K562 (cell line): Measurements from ENCODE around the gene TAF12. TPM values are rescaled to one million over a fixed set of nuclear protein-coding genes. Genes with fewer than 3 reads are reported as not detected.
A peak's percentile ranks its signal among the peaks of the same experiment; 100 is the strongest.

Source experiments
- GATA2 ChIP-seq: sonication (generic); formaldehyde crosslinking; IDR thresholded peaks from 2 replicates; pipeline ENCODE4 v1.4.0; 2020; ENCODE audit warnings: mild to moderate bottlenecking, missing genetic modification reagents
- MYNN ChIP-seq, 2 experiments: sonication (generic); formaldehyde crosslinking in 1 of 2; IDR thresholded peaks; 2 replicates each; pipeline versions ENCODE4 v1.5.0 to v1.6.1; 2016 to 2020; ENCODE audit warnings: antibody characterized with exemption in 1 of 2, missing genetic modification reagents in 1 of 2
- NCOR1 ChIP-seq: fragments of 450-650 bp; IDR thresholded peaks from 2 replicates; pipeline ENCODE4 v1.6.1; 2016; ENCODE audit warnings: mild to moderate bottlenecking, moderate library complexity
- RB1 ChIP-seq: fragments of 450-650 bp; IDR thresholded peaks from 2 replicates; pipeline ENCODE4 v1.6.1; 2017; ENCODE audit warnings: low read depth, mild to moderate bottlenecking
- SAFB ChIP-seq: fragments of 200-400 bp; formaldehyde crosslinking; IDR thresholded peaks from 2 replicates; pipeline ENCODE4 v1.6.1; 2017; ENCODE audit warnings: low read depth, low read length, borderline replicate concordance
- SREBF2 ChIP-seq: sonication (generic); formaldehyde crosslinking; IDR thresholded peaks from 2 replicates; pipeline ENCODE4 v1.4.0; 2020; ENCODE audit warnings: mild to moderate bottlenecking, missing genetic modification reagents
- STAT5B ChIP-seq: fragments of 250-450 bp; sonication (Bioruptor Pico); IDR thresholded peaks from 2 replicates; pipeline ENCODE4 v1.8.0; 2021; ENCODE audit warnings: mild to moderate bottlenecking, inconsistent platforms
- TAL1 ChIP-seq: fragments of 450-650 bp; IDR thresholded peaks from 2 replicates; pipeline ENCODE4 v1.6.1; 2016; ENCODE audit warnings: mild to moderate bottlenecking
- YBX1 ChIP-seq: fragments of 450-650 bp; IDR thresholded peaks from 2 replicates; pipeline ENCODE4 v1.7.1; 2016; ENCODE audit warnings: mild to moderate bottlenecking
- ZBTB7A ChIP-seq: IDR thresholded peaks from 2 replicates; pipeline ENCODE4 v1.6.1; 2011; ENCODE audit warnings: low read depth, mild to moderate bottlenecking, low read length, moderate library complexity, borderline replicate concordance; ENCODE audit not compliant: control insufficient read depth
- ZFP30 ChIP-seq: fragments of 250-450 bp; sonication (Bioruptor Pico); IDR thresholded peaks from 2 replicates; pipeline ENCODE4 v1.8.0; 2022; ENCODE audit warnings: moderate library complexity, mild to moderate bottlenecking, inconsistent platforms, borderline replicate concordance
- ZKSCAN8 ChIP-seq: fragments of 200-800 bp; sonication (Bioruptor generic); IDR thresholded peaks from 2 replicates; pipeline ENCODE4 v1.6.1; 2016; ENCODE audit warnings: missing genetic modification characterization, missing compliant biosample characterization
- ZNF12 ChIP-seq: sonication (generic); formaldehyde crosslinking; IDR thresholded peaks from 2 replicates; pipeline ENCODE4 v1.4.0; 2020; ENCODE audit warnings: mild to moderate bottlenecking, missing genetic modification reagents
- ZNF174 ChIP-seq: fragments of 250-450 bp; sonication (Bioruptor Pico); IDR thresholded peaks from 2 replicates; pipeline ENCODE4 v1.4.0; 2020; ENCODE audit warnings: mild to moderate bottlenecking
- ZNF445 ChIP-seq: fragments of 250-450 bp; sonication (Bioruptor Pico); IDR thresholded peaks from 2 replicates; pipeline ENCODE4 v1.4.0; 2020; ENCODE audit warnings: low read depth, mild to moderate bottlenecking, moderate library complexity
- ZSCAN32 ChIP-seq: fragments of 450-650 bp; formaldehyde crosslinking; IDR thresholded peaks from 2 replicates; pipeline ENCODE4 v1.4.0; 2020; ENCODE audit warnings: mild to moderate bottlenecking, moderate library complexity
- polyA plus RNA-seq, 8 experiments: library from polyadenylated mRNA; depleted of rRNA in 4 of 8; stranded (reverse) in 5 of 8; unstranded in 3 of 8; fragments of >200 nt; fragmentation: Nextera tagmentation in 2 of 8; fragmentation: Illumina TruSeq in 1 of 8; extraction: Ambion mirVana in 2 of 8; extraction: Trizol in 1 of 8; gene quantifications; 2 replicates each; pipeline versions ENCODE4 v1.2.1 to v1.2.3, GENCODE V29; 2011 to 2014; ENCODE audit warnings: inconsistent platforms in 1 of 8, missing spikeins in 1 of 8
- total RNA-seq, 7 experiments: library from RNA; depleted of rRNA in 6 of 7; stranded (reverse); fragments of >200 nt in 6 of 7; fragmentation: Illumina TruSeq in 2 of 7; extraction: Trizol in 2 of 7; gene quantifications; 2 replicates each; pipeline versions ENCODE4 v1.2.1 to v1.2.3, GENCODE V29; 2011 to 2021; ENCODE audit warnings: low replicate concordance in 1 of 7
- TF ChIP-seq, protein P1 (sequence below): fragments of 250-450 bp; sonication (Bioruptor Pico); IDR thresholded peaks from 2 replicates; pipeline ENCODE4 v1.5.0; 2021; ENCODE audit warnings: mild to moderate bottlenecking, borderline replicate concordance
- TF ChIP-seq, protein P2 (sequence below), 2 experiments: fragments of 200-800 bp in 1 of 2; sonication (Bioruptor generic) in 1 of 2; sonication (generic) in 1 of 2; formaldehyde crosslinking in 1 of 2; IDR thresholded peaks in 1 of 2; conservative IDR thresholded peaks in 1 of 2; 2 replicates each; pipeline versions ENCODE4 v1.5.0 to v1.6.1; 2016 to 2020; ENCODE audit warnings: missing compliant biosample characterization in 1 of 2, missing genetic modification characterization in 1 of 2, missing genetic modification reagents in 1 of 2
- TF ChIP-seq, protein P3 (sequence below): sonication (generic); IDR thresholded peaks from 2 replicates; pipeline ENCODE4 v1.6.1; 2016
- TF ChIP-seq, protein P4 (sequence below): fragments of 200-800 bp; sonication (Bioruptor generic); IDR thresholded peaks from 2 replicates; pipeline ENCODE4 v1.6.1; 2017; ENCODE audit warnings: missing genetic modification characterization, missing compliant biosample characterization

The TAF12 gene
- total and polyA plus RNA-seq, 9 of the 15 experiments (the other 6 are each of a cell fraction or from before 2014, with no cell fraction given) = 31.6 to 89.0 (median 50.5) TPM

DNA sequence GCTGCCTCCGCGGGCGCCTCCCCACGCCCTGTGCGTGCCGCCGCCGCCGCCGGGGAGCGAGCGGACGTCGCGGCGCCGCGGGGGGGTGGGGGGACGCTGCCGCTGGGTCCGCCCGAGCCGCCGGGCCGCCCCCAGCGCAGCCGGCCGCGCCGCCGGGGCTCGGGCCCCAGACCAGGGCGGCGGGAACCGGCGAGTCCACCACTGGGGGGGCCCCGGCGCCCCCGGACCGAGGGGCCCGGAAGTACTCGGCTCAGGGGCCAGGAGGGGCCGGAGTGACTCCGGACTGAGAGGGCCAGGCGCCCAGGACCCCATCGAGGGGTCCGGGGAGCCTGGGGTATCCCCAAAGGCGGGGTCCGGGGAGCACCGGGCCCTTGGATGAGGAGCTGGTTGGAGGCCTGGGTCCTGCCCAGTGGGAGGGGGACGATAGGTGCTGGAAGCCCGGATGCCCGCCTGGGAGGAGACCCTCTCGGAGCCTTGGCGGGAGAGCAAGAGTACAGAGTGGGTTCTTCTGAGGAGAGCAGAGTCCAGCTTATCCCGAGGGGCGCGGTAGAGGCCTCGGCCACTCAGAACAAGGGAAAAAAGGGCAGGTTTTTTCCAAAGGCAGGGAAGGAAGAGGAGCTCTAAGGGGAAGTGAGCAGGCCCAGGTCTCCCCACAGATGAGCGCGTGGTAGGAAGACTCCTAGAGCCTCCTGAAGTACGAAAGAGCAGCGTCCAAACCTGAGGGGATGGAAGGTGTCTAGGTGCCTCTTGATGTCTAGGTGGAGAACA lies 26.3 kb upstream of the TAF12 start (continued):
- TF ChIP-seq GATA2 (CRISPR knock-in tag) (no peak), ZNF12 (peak; percentile 27; the same call in 1 of the 2 replicates), TAL1 (no peak), ZNF174 (CRISPR knock-in tag) (no peak), YBX1 (no peak), ZNF445 (CRISPR knock-in tag) (no peak), SAFB (no peak), RB1 (peak; percentile 85; the same call in 1 of the 2 replicates), ZKSCAN8 (CRISPR knock-in tag) (no peak), ZBTB7A (peak; percentile 83; the same call in 1 of the 2 replicates), NCOR1 (no peak), MYNN (IDR thresholded peaks at IDR 0.05) (no peak), MYNN (CRISPR knock-in tag; IDR thresholded peaks at IDR 0.05) (no peak), ZFP30 (CRISPR knock-in tag) (no peak), STAT5B (CRISPR knock-in tag) (no peak), SREBF2 (CRISPR knock-in tag) (no peak), ZSCAN32 (CRISPR knock-in tag) (no peak)
- TF ChIP-seq, protein P1, sequence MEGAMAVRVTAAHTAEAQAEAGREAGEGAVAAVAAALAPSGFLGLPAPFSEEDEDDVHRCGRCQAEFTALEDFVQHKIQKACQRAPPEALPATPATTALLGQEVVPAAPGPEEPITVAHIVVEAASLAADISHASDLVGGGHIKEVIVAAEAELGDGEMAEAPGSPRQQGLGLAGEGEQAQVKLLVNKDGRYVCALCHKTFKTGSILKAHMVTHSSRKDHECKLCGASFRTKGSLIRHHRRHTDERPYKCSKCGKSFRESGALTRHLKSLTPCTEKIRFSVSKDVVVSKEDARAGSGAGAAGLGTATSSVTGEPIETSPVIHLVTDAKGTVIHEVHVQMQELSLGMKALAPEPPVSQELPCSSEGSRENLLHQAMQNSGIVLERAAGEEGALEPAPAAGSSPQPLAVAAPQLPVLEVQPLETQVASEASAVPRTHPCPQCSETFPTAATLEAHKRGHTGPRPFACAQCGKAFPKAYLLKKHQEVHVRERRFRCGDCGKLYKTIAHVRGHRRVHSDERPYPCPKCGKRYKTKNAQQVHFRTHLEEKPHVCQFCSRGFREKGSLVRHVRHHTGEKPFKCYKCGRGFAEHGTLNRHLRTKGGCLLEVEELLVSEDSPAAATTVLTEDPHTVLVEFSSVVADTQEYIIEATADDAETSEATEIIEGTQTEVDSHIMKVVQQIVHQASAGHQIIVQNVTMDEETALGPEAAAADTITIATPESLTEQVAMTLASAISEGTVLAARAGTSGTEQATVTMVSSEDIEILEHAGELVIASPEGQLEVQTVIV = no peak
- TF ChIP-seq, protein P2, sequence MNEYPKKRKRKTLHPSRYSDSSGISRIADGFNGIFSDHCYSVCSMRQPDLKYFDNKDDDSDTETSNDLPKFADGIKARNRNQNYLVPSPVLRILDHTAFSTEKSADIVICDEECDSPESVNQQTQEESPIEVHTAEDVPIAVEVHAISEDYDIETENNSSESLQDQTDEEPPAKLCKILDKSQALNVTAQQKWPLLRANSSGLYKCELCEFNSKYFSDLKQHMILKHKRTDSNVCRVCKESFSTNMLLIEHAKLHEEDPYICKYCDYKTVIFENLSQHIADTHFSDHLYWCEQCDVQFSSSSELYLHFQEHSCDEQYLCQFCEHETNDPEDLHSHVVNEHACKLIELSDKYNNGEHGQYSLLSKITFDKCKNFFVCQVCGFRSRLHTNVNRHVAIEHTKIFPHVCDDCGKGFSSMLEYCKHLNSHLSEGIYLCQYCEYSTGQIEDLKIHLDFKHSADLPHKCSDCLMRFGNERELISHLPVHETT (CRISPR knock-in tag; conservative IDR thresholded peaks at IDR 0.05 in 1 of 2, IDR thresholded peaks at IDR 0.05 in 1 of 2) = peak; percentile 17 to 93; a peak in 2 of 4 replicates
- TF ChIP-seq, protein P3, sequence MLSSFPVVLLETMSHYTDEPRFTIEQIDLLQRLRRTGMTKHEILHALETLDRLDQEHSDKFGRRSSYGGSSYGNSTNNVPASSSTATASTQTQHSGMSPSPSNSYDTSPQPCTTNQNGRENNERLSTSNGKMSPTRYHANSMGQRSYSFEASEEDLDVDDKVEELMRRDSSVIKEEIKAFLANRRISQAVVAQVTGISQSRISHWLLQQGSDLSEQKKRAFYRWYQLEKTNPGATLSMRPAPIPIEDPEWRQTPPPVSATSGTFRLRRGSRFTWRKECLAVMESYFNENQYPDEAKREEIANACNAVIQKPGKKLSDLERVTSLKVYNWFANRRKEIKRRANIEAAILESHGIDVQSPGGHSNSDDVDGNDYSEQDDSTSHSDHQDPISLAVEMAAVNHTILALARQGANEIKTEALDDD = no peak
- TF ChIP-seq, protein P4, sequence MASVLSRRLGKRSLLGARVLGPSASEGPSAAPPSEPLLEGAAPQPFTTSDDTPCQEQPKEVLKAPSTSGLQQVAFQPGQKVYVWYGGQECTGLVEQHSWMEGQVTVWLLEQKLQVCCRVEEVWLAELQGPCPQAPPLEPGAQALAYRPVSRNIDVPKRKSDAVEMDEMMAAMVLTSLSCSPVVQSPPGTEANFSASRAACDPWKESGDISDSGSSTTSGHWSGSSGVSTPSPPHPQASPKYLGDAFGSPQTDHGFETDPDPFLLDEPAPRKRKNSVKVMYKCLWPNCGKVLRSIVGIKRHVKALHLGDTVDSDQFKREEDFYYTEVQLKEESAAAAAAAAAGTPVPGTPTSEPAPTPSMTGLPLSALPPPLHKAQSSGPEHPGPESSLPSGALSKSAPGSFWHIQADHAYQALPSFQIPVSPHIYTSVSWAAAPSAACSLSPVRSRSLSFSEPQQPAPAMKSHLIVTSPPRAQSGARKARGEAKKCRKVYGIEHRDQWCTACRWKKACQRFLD (CRISPR knock-in tag) = no peak; the same call in 1 of the 2 replicates
